ENCODE measurements around the gene TP63.

TP63 gene

GRCh38 chr3:189726277-189726676 lies 95.1 kb downstream of the TP63 start:
- H3K27ac ChIP-seq, result no peak overlapping the region
- TF ChIP-seq ZFX (IDR thresholded peaks at IDR 0.05), result no peak
- TF ChIP-seq, protein P1, sequence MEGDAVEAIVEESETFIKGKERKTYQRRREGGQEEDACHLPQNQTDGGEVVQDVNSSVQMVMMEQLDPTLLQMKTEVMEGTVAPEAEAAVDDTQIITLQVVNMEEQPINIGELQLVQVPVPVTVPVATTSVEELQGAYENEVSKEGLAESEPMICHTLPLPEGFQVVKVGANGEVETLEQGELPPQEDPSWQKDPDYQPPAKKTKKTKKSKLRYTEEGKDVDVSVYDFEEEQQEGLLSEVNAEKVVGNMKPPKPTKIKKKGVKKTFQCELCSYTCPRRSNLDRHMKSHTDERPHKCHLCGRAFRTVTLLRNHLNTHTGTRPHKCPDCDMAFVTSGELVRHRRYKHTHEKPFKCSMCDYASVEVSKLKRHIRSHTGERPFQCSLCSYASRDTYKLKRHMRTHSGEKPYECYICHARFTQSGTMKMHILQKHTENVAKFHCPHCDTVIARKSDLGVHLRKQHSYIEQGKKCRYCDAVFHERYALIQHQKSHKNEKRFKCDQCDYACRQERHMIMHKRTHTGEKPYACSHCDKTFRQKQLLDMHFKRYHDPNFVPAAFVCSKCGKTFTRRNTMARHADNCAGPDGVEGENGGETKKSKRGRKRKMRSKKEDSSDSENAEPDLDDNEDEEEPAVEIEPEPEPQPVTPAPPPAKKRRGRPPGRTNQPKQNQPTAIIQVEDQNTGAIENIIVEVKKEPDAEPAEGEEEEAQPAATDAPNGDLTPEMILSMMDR (conservative IDR thresholded peaks at IDR 0.05), result no peak

DNA sequence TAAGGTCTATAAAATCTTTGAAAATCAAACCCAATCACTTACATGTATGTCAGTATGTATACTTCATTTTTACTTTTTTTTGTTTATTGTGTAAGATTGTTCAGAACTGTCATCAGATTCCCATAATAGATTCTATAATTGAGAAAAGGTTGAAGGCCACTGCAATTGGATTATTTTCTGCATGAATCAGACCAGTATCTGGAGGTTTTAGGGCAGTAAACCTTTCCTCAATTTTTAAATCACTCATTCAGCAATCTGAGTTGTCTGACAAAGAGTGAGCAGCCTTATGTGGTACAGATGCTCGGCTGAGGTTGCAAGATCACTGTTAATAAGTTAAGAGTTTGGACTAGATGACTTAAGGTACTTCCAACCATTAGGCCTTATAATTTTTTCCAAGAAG lies 96.0 kb downstream of the TP63 start:
- no peak overlapping the region for H3K27ac ChIP-seq
- TF ChIP-seq, protein P1 (conservative IDR thresholded peaks at IDR 0.05), result no peak
- TF ChIP-seq ZFX (IDR thresholded peaks at IDR 0.05), result no peak

- TF ChIP-seq, protein P1 (conservative IDR thresholded peaks at IDR 0.05), result no peak
- no peak for TF ChIP-seq ZFX (IDR thresholded peaks at IDR 0.05)
- no peak overlapping the region for H3K27ac ChIP-seq
These were observed 96.7 kb downstream of the TP63 start for GRCh38 chr3:189727898-189728297.

- TF ChIP-seq, protein P1 (conservative IDR thresholded peaks at IDR 0.05), result no peak
- TF ChIP-seq ZFX (IDR thresholded peaks at IDR 0.05), result no peak
- no peak overlapping the region for H3K27ac ChIP-seq
These were observed 97.7 kb downstream of the TP63 start for GRCh38 chr3:189728915-189729314.

DNA sequence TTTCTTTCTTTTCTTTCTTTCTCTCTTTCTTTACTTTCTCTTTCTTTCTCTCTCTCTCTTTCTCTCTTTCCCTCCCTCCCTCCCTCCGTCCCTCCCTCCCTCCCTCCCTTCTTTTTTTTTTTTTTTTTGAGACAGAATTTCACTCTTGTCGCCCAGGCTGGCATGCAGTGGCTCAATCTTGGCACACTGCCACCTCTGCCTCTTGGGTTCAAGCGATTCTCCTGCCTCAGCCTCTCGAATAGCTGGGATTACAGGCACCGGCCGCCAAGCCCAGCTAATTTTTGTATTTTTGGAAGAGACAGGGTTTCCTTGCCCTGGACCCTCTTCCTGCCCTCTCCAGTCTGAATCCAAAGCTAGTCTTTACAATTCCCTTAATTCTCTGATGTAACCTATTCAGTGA lies 102.9 kb downstream of the TP63 start:
- TF ChIP-seq, protein P1 (conservative IDR thresholded peaks at IDR 0.05), result no peak
- TF ChIP-seq ZFX (IDR thresholded peaks at IDR 0.05), result no peak
- no peak overlapping the region for H3K27ac ChIP-seq

DNA sequence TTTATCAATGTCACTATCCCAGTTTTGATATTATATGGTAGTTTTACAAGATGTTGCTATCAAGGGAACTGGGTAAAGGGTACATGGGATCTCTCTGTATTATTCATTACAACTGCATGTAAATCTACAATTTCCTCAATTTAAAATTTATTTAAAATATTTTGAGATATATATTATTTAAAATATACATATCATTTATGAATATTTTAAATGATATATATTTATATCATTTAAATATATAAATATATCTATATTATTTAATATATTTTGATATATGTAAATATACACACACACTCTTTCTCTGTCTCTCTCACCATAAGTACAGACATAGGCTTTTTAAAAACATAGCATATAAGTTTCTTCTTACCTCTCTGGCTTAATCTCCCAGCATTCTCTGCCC lies 104.7 kb downstream of the TP63 start:
- no peak for TF ChIP-seq ZFX (IDR thresholded peaks at IDR 0.05)
- TF ChIP-seq, protein P1 (conservative IDR thresholded peaks at IDR 0.05), result no peak
- H3K27ac ChIP-seq, result no peak overlapping the region

DNA sequence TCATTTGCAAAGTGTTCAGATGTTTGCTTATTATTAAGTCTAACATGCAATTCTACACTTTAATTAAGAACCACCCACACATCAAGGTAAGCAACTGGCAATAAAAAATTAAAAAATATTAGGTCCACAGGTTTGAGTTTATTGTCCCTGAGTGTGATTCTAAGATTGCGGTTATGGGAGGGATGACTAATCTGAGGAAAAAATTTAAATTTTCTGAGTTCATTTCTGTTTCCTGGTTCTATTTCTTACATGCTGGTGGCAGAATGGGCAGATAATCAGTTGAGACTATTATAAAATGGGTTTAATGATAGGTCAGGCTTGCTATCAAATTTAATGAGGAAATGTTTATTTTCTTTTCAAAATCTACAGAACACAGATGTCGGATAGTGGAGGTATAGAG lies 105.9 kb downstream of the TP63 start:
- no peak overlapping the region for H3K27ac ChIP-seq
- TF ChIP-seq, protein P1 (conservative IDR thresholded peaks at IDR 0.05), result no peak
- no peak for TF ChIP-seq ZFX (IDR thresholded peaks at IDR 0.05)

All from C4-2B (cell line).